Measurements from ENCODE around the gene JPH4.

- TF ChIP-seq CTCF (IDR thresholded peaks at IDR 0.05) (no peak), POLR2A (IDR thresholded peaks at IDR 0.05) (no peak)
Observed at GRCh38 chr14:23610815-23611289, 32.3 kb upstream of the JPH4 start.
